Stimulated activated CD4-positive, alpha-beta T cell treated with anti-CD3 and anti-CD28 coated beads, Interleukin-4, amount 100 ng/mL, for 1 hour (primary cell): ENCODE measurements around the gene B4GALT2.

Experiments used
- DNase-seq: peaks from one replicate; pipeline ENCODE4 v3.0.0-alpha.2; 2020

The B4GALT2 gene, protein sequence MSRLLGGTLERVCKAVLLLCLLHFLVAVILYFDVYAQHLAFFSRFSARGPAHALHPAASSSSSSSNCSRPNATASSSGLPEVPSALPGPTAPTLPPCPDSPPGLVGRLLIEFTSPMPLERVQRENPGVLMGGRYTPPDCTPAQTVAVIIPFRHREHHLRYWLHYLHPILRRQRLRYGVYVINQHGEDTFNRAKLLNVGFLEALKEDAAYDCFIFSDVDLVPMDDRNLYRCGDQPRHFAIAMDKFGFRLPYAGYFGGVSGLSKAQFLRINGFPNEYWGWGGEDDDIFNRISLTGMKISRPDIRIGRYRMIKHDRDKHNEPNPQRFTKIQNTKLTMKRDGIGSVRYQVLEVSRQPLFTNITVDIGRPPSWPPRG

DNA sequence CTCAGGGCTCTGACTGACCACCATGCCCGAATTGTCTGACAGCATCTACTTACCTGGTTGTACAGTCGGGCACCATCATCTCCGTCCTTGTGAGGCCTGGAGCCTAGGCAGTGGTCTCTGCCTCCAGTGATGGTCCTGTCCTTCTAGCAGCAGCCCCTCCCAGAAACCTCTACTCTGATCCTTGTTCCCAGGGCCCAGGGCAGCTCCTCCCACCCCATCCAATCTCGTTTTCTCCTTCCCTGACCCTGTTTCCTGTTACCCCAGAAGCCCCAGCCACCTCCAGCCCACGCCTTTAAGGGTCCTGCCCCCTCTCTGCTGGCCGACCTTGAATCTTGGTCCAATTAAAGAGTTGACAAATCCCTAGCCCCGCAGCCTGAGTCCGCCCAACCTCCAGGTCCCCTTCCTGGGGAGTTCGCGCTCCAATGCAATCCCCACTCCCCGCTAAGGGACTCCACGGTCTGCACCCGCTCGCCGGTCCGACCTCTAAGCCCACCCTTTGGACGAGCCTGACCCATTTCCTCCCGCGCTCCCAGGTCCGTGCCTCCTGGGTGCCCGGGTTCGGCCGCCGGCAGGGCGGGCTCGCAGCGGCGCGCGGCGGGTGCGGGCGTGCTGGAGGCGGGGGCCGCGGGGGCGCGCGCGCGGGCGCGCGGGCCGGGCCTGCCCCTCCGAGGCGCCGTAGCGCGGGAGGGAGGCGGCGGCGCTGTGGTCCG lies at the start of gene B4GALT2:
TSS of gene B4GALT2 (plus strand) at position 660 of the 710 bp plus-strand sequence. CDS start 1,951 bp downstream, outside the sequence.
- peak; percentile 50 for DNase-seq

DNA sequence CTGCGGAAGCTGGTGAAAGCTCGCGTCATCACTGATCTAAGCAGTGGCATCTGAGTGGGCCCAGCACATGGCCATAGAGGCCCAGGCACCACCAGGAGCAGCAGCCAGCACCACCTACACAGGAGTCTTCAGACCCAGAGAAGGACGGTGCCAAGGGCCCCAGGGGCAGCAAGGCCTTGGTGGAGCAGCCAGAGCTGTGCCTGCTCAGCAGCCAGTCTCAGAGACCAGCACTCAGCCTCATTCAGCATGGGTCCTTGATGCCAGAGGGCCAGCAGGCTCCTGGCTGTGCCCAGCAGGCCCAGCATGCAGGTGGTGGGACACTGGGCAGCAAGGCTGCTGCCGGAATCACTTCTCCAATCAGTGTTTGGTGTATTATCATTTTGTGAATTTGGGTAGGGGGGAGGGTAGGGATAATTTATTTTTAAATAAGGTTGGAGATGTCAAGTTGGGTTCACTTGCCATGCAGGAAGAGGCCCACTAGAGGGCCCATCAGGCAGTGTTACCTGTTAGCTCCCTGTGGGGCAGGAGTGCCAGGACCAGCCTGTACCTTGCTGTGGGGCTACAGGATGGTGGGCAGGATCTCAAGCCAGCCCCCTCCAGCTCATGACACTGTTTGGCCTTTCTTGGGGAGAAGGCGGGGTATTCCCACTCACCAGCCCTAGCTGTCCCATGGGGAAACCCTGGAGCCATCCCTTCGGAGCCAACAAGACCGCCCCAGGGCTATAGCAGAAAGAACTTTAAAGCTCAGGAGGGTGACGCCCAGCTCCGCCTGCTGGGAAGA lies 48.7 kb upstream of the B4GALT2 start:
- DNase-seq = peak; percentile 14

DNA sequence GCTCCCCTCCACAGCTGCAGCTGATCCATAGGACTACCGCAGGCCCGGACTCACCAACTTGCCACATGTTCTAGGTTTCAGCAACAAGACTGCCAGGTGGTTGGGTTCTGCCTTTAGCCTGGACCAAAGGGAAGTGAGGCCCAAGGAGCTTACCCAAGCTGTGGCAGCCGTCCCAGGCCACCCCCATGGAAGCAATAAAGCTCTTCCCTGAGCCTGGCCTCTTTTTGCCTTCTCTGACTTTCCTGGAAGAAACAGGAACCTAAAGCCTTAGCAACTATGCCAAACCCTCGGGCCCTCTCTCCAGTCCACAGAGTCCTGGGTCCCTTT lies 48.1 kb upstream of the B4GALT2 start:
- no peak for DNase-seq

DNA sequence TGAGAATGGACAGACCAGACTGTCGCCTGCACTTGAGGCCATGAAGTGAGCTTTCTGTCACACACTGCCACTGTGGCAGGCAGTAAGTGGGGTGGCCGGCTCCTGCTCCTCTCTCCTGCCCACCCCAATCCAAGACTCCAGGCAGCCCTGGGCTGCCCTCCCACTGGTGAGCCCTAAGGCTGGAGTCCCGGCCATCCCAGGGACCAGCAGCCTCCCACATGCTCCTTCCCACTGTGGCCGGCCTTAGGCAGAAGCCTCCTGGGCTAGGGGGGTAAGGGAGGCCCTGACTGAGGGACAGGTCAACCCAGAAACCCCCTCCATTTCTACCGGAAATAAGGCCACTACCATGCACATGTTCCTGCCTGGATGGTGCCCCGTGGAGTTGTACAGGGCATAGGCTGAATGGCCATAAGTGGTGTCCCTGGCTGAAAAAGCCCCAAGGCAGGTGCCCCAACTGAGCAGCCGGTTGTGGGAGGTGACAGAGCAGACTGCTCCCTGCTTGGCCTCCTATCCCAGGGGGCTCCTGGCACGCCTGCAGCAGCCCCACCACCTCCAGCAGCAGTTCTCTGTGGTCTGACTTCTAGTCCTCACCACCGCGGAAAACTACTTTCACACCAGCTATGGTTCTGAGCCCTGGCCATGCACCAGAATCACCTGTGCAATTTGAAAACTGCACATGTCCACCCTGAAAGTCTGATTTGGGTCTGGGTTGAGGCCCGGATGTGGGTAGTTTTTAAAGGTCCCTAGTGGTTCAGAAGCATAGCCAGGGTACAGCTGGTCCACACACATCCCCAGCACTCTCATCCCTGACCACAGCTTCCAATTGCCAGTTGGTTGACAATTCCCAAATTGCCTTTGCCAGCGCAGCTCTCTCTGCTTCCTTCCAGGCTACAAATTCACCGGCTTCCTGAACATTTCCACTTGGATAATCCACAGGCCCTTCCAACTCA lies 47.0 kb upstream of the B4GALT2 start:
- DNase-seq = no peak

DNA sequence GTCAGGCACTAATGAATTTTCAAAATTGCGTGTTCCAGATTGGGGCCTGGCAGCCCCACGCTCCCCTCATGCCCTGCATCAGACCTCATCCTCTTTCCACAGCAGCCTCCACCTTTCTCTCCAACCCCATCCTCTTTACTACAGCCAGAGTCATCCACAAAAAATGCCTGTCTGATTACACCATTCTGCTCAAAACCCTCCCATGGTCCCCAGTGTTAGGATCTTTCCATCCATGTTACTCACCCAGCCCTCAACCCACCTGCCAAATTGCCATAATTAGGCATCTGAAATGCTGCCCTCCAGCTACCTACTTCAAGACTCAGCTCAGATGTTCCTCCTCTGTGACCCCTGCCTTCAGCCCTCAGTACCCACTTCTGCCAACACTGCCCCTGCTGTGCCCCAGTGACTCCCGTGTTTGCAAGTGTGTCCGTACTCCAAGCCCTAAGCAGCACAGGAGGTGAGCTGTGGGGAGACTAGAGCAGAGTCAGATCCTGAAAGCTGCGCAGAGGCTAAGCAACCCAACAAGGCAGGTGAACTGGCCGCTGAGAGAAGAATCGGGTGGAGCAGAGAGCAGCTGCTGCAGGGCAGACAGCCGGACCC lies 46.1 kb upstream of the B4GALT2 start:
- no peak for DNase-seq

DNA sequence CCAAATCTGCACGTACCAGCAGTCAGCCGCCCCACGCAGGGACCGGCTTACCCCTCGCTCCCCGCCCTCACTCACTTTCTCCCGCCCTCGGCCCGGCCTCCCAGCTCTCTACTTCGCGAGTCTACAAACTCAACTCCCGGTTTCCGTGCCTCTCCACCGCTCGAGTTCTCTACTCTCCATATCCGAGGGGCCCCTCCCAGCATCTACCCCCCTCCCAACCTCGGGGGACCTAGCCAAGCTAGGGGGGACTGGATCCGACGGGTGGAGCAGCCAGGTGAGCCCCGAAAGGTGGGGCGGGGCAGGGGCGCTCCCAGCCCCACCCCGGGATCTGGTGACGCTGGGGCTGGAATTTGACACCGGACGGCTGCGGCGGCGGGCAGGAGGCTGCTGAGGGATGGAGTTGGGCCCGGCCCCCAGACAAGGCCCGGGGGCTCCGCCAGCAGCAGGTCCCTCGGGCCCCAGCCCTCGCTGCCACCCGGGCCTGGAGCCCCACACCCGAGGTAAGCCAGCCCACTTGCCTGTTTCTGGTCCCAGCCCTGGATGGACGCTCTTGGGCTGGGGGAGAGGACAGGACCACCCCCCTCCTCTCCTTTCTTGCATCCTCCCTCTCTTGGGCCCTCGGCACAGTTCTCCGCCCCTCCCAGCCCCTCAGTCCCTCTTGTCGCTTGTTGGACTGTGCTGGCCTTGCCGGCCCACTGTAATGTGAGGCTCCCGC lies 45.5 kb upstream of the B4GALT2 start, which contains the start of gene ARTN:
TSS of gene ARTN (plus strand) at position 416 of the 715 bp plus-strand sequence. CDS start 1,856 bp downstream, outside the sequence.
- DNase-seq = no peak

DNA sequence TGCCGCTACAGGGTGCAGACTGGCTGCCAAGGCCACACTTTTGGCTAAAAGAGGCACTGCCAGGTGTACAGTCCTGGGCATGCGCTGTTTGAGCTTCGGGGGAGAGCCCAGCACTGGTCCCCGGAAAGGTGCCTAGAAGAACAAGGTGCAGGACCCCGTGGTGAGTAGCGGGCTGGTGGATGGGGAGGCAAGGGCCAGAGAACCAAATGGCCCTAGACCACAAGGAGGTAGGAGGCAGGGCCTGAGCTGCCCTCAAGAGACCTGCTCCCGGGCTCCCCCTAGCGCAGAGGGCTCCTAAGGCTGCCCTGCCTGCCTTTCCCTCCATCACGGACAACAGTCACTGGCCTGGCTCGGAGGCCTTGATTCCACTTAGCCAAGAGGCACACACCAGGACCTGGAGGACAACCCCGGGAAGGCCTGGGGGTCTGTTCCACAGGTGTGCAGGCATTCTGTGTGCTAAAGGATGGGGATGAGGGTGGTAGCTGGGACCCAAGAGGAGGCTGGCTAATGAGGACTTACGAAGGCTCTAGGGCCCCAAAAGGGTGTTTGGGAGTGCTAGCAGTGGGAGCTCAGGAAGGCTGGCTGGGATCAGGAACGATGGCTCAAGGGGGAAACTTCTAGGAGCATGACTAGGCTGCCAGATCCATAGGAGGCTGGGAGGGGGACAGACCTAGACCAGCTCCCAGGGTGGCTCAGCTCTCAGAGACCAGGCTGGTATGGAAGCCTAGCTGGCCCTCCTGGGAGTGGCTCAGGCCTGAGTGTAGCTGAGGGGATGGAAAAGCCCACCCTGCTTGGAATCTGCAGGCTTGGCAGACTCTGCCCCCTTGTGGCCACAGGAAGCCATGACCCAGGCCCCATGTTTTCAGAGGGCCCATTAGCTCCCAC lies 44.7 kb upstream of the B4GALT2 start:
- peak; percentile 58 for DNase-seq

DNA sequence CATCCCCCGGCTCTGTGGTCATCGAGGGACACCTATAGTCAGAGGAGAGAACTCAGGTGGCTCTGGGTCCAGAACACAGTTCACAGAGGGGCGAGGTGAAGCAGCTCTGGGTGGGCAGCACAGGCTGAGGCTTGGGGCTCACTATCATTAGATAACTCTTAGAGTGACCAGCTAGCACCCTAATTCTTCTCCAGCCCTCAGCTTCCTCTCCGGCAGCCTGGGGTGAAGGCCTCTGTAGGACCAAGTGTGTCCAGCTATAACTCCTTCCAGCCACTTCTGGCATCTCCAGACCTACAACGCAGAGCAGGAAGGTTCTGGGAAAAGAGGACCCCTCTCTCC lies 44.1 kb upstream of the B4GALT2 start:
- no peak for DNase-seq

DNA sequence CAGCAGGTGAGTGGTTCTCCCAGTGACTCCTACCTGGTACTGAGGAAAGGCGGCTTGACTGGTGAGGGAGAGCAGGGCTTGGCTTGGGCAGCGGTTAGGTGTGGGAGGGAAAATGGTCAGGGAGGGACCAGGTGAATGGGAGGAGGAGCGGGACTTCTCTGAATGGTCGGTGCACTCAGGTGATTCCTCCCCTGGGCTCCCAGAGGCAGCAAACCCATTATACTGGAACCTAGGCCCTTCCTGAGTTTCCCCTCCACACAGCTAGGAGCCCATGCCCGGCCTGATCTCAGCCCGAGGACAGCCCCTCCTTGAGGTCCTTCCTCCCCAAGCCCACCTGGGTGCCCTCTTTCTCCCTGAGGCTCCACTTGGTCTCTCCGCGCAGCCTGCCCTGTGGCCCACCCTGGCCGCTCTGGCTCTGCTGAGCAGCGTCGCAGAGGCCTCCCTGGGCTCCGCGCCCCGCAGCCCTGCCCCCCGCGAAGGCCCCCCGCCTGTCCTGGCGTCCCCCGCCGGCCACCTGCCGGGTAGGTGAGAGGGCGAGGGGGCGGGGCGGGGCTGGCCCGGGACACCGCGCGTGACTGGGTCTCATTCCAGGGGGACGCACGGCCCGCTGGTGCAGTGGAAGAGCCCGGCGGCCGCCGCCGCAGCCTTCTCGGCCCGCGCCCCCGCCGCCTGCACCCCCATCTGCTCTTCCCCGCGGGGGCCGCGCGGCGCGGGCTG lies 43.1 kb upstream of the B4GALT2 start:
- no peak for DNase-seq

DNA sequence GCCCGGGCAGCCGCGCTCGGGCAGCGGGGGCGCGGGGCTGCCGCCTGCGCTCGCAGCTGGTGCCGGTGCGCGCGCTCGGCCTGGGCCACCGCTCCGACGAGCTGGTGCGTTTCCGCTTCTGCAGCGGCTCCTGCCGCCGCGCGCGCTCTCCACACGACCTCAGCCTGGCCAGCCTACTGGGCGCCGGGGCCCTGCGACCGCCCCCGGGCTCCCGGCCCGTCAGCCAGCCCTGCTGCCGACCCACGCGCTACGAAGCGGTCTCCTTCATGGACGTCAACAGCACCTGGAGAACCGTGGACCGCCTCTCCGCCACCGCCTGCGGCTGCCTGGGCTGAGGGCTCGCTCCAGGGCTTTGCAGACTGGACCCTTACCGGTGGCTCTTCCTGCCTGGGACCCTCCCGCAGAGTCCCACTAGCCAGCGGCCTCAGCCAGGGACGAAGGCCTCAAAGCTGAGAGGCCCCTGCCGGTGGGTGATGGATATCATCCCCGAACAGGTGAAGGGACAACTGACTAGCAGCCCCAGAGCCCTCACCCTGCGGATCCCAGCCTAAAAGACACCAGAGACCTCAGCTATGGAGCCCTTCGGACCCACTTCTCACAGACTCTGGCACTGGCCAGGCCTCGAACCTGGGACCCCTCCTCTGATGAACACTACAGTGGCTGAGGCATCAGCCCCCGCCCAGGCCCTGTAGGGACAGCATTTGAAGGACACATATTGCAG lies 42.4 kb upstream of the B4GALT2 start:
- DNase-seq = peak; percentile 13

DNA sequence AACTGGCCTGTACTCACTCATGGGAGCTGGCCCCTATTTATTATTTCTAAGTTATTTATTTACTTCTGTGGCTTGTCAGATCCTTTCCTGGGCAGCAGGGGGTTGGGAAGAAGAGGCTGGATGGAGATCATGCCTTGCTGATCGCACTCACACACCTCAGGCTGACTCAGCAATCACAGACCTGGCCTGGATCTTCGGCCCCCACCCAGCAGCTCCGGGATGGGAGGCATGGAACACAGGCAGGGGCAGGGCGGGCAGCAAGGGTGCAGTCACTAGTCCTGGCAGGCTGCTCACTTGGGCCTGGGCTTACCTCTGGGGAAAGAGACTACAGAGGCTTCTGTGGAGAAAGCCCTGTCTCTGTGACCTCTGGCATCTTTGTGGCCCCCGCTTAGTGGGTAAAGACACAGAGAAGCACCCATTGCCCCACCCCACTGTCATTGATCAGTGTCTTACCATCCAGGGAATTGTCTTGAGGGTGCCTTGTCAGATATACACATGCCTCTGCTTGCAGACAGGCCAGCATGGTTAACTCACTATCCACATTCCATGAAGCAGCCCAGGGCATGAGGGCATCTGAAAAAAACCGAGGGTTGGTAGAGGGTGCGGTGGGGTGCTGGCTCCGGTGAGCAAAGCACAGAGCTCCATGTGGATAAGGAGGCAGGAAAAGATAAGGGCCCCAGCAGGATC lies 41.7 kb upstream of the B4GALT2 start:
- no peak for DNase-seq

DNA sequence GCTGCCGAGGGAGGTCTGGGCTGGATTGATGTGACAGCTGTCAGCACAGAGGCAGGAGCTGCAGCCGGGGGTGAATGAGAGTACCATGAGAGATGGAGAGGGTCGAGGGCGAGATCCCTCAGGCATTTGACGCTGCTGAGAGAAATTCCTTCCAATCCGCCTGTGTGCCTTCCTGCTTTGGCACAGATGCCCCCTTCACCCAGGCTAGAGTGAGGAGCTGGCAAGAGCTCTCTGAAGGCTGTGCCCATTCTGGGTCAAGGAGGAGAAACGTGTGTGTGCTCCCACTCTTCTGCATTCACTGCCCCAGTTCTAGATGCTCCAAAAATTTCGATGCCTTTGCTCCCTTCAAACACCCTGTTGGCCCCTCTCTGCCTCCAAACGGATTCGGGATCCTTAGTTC lies 40.6 kb upstream of the B4GALT2 start:
- no peak for DNase-seq

DNA sequence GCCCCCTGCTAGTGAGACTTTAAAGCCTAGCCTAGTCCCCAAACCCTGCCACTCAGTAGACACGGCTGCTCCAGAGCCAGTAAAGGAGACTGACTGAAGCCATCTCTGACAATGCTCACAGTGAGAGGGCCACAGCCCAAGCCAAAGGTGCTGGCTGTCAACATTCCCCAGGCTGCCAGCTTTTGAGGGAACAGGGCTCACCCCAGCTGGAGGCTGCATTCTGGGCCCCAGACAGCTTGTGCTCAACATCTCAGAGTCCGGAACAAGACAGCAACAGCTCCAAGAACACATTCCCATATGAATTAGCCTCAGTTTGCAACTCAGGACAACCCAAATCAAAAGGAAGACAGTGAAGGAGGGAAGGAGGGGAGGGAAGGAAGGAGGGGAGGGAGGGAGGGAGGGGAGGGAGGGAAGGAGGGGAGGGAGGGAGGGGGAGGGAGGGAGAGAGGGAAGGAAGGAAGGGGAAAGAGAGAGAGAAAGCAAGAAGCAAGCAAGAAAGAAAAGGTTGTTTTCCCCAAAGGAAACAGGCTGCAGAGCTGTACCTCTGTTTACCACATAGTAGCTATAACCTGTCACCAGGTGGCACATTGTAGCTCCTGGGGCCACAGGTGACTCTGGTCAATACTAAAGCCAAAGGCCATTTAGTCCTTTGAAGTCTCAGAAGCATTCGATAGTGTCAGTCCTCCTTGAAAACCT lies 40.0 kb upstream of the B4GALT2 start:
- DNase-seq = no peak

DNA sequence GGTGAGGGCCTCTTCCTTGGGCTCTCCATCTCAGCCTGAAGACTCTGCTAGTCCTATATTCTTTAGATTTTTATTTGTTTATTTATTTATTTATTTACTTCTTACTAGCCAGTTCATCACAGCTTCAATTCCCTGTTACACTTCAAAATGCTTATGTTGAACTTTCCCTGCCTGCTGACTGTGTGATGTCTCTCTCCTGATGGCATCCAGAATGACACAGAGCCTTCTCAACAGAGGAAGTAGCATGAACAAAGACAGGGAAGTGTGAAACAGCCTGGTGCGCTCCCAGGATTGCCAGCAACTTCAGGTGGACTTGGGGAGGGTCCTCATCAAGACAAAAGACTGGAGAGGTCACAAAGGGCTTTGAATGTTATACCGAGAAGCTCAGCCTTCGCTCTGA lies 36.6 kb upstream of the B4GALT2 start:
- no peak for DNase-seq

DNA sequence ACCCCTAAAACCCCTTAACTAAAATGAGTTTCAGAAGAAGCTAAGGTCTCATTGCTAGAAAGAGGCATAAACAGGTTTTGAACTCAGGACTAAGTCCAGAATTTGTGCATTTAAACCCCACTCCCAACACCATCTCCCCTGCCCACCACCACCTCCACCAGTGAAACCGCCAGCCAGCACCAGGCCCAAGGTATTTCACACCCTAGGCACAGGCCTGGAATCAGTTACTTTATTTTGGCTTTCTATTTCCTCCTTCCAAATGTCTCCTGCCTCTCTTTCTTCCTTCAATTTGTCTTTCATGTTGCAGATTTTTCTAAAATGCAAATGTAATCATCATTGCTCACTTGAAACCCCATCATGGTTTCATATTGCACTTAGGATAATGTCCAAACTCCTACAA lies 34.1 kb upstream of the B4GALT2 start:
- DNase-seq = no peak

DNA sequence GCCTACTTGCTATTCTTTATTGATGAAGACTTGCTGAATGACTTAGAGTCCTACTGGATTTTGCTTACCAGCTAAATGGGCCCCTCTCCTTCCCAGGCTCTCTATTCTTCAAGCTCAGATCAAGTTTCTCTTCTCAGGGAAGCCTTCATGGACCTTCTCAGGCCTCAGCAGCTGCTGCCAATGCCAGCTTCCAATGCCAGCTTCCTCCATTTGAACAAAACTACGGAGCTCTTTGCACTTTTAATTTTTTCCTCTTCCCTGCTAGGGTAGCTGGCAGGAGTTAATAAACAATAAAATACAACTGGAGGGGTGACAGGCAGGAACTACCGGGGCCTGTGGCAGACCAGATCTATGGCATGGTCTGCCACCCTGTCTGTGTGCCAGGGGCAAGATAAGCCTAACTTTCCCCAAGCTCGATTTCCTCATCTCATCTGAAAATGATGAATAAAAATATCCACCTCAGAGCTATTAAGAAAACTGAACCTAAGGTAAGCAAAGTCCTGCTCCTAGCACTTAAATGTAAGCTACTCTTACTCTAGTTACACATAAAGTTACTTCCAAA lies 33.3 kb upstream of the B4GALT2 start:
- DNase-seq = no peak
